ENCODE results near the gene R3HDM2. TPM values are rescaled to one million over a fixed set of nuclear protein-coding genes. Genes with fewer than 3 reads are reported as not detected.
A peak's percentile ranks its signal among the peaks of the same experiment; 100 is the strongest.

R3HDM2 gene
- total and polyA plus RNA-seq, 2 donors from 2014 or later = 16.5 to 67.3 TPM

DNA sequence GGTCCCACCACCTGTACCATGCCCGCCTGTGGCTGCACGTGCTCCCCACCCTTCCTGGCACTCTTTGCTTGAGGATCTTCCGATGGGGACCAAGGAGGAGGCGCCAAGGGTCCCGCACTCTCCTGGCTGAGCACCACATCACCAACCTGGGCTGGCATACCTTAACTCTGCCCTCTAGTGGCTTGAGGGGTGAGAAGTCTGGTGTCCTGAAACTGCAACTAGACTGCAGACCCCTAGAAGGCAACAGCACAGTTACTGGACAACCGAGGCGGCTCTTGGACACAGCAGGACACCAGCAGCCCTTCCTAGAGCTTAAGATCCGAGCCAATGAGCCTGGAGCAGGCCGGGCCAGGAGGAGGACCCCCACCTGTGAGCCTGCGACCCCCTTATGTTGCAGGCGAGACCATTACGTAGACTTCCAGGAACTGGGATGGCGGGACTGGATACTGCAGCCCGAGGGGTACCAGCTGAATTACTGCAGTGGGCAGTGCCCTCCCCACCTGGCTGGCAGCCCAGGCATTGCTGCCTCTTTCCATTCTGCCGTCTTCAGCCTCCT is 25.4 kb upstream of the R3HDM2 start:
- DNase-seq (peak in 4 of 5 donors; percentile 61 to 87 (median 69)), FAIRE-seq (no peak)
- Histone ChIP-seq H3K27ac (ENCODE audit: low read depth in 2 of 2, low read length in 2 of 2) (no peak overlapping the region), H3K36me3 (ENCODE audit: control insufficient read depth in 2 of 3, insufficient read depth in 3 of 3, low read length in 3 of 3) (no peaks in the 10 kb centered on the region), H3K4me1 (ENCODE audit: control insufficient read depth in 2 of 3, insufficient read depth in 2 of 3, low read depth in 1 of 3, low read length in 3 of 3) (peaks cover 0 to 12% (median 9%) of the 10 kb centered on the region in 3 donors), H3K4me3 (ENCODE audit: low read length in 3 of 3) (no peak overlapping the region), H3K9me3 (ENCODE audit: control insufficient read depth in 2 of 3, insufficient read depth in 1 of 3, low read length in 3 of 3) (no peaks in the 10 kb centered on the region), H3K27me3 (ENCODE audit: control insufficient read depth, insufficient read depth, low read length) (no peaks in the 10 kb centered on the region), H3K9ac (ENCODE audit: low read length in 3 of 3) (no peak overlapping the region)
- intact Hi-C loops (cut with DNase I) = loop anchor here (10.0 kb wide), 1 partner anchor 191 kb away; no protein-coding TSS in a partner anchor
- TF ChIP-seq CTCF (IDR thresholded peaks at IDR 0.05; ENCODE audit: borderline replicate concordance, extremely low read depth, insufficient read depth) = peak; percentile 61

DNA sequence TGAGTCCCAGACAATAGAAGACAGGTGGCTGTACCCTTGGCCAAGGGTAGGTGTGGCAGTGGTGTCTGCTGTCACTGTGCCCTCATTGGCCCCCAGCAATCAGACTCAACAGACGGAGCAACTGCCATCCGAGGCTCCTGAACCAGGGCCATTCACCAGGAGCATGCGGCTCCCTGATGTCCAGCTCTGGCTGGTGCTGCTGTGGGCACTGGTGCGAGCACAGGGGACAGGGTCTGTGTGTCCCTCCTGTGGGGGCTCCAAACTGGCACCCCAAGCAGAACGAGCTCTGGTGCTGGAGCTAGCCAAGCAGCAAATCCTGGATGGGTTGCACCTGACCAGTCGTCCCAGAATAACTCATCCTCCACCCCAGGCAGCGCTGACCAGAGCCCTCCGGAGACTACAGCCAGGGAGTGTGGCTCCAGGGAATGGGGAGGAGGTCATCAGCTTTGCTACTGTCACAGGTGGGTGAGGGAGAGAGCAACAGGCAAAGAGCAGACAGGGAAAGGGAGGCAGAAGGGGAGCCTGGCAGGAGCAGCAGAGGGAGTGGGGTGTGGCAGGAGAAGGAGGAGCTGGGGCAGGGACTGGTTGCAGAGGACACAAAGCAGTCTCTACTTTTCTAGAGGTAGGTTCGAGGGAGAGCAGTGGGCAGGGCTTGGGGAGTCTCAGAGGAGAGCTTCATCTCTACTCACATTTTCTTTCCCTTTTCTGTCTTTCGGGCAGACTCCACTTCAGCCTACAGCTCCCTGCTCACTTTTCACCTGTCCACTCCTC is 24.7 kb upstream of the R3HDM2 start:
- H3K27ac ChIP-seq (ENCODE audit: low read depth in 2 of 2, low read length in 2 of 2) = peak overlapping the region in 1 of 2 donors; percentile 23
- peaks cover 0 to 9% (median 7%) of the 10 kb centered on the region in 3 donors for H3K4me1 ChIP-seq (ENCODE audit: control insufficient read depth in 2 of 3, insufficient read depth in 2 of 3, low read depth in 1 of 3, low read length in 3 of 3)
- H3K9me3 ChIP-seq (ENCODE audit: control insufficient read depth in 2 of 3, insufficient read depth in 1 of 3, low read length in 3 of 3) = no peaks in the 10 kb centered on the region
- no peaks in the 10 kb centered on the region for H3K36me3 ChIP-seq (ENCODE audit: control insufficient read depth in 2 of 3, insufficient read depth in 3 of 3, low read length in 3 of 3)
- no peak overlapping the region for H3K9ac ChIP-seq (ENCODE audit: low read length in 3 of 3)
- intact Hi-C loops (cut with DNase I) = loop anchor here (10.0 kb wide), 1 partner anchor 191 kb away; no protein-coding TSS in a partner anchor
- no peak for TF ChIP-seq CTCF (IDR thresholded peaks at IDR 0.05; ENCODE audit: borderline replicate concordance, extremely low read depth, insufficient read depth)
- H3K27me3 ChIP-seq (ENCODE audit: control insufficient read depth, insufficient read depth, low read length) = no peaks in the 10 kb centered on the region
- no peak for FAIRE-seq
- no peak overlapping the region for H3K4me3 ChIP-seq (ENCODE audit: low read length in 3 of 3)
- DNase-seq = no peak

DNA sequence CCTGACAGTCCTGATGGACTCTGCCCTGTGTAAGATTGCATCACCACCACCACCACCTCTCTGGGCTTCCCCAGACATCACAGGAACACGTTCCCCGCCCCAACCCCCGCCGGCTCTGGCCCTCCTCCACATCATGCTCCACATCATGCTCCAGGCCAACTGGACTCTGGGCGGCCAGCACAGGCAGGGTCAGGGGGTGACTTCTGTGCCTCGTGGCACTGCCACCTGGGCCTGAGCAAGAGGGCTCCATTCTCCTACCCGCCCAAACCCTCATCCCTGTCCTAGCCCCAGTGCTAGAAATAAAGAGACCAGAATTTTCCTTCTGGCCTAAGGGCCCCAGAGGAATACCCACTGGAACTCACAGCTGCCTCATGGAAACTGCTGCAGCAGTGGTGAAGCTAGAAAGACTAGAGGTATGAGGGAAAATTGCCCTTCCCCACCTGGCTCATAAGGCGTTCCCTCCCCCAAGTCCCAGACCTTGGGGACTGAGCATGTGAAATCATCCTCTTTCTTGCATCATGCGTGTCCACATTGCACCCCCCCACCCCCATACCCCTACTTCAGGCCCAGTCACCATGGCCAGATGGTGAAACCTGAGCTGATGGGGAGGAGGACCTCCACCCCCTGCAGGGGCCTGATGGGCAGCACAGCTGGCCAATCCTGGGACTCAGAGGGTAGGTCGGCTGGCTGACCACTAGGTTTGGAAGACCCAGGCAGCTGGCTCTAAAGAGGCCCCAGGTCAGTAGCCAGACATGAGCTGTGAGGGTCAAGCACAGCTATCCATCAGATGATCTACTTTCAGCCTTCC is 23.9 kb upstream of the R3HDM2 start, which contains the start of gene INHBE:
INHBE (plus strand) TSS at position 742 of the 808 bp plus-strand sequence. CDS start 230 bp downstream, outside the sequence.
- DNase-seq = peak in 4 of 5 donors; percentile 67 to 74 (median 70)
- TF ChIP-seq CTCF (IDR thresholded peaks at IDR 0.05; ENCODE audit: borderline replicate concordance, extremely low read depth, insufficient read depth) = no peak
- no peak for FAIRE-seq
- Histone ChIP-seq H3K27ac (ENCODE audit: low read depth in 2 of 2, low read length in 2 of 2) (peak within 1 kb of the TSS in 1 of 2 donors; percentile 38), H3K4me1 (ENCODE audit: control insufficient read depth in 2 of 3, insufficient read depth in 2 of 3, low read depth in 1 of 3, low read length in 3 of 3) (peaks cover 0 to 9% (median 5%) of the 10 kb centered on the region in 3 donors), H3K36me3 (ENCODE audit: control insufficient read depth in 2 of 3, insufficient read depth in 3 of 3, low read length in 3 of 3) (no peaks in the 10 kb centered on the region), H3K4me3 (ENCODE audit: low read length in 3 of 3) (no peak within 1 kb of the TSS), H3K9ac (ENCODE audit: low read length in 3 of 3) (no peak within 1 kb of the TSS), H3K9me3 (ENCODE audit: control insufficient read depth in 2 of 3, insufficient read depth in 1 of 3, low read length in 3 of 3) (no peaks in the 10 kb centered on the region), H3K27me3 (ENCODE audit: control insufficient read depth, insufficient read depth, low read length) (no peaks in the 10 kb centered on the region)
- intact Hi-C loops (cut with DNase I) = loop anchor here (10.0 kb wide), 1 partner anchor 190 kb away; no protein-coding TSS in a partner anchor
